Measurements from ENCODE around the gene MISP3.
"Not testable (repeated sequence)": the region's sequence is repeated elsewhere in the genome, so short reads cannot be mapped to it uniquely, and the experiment has no call there.

The MISP3 gene

DNA sequence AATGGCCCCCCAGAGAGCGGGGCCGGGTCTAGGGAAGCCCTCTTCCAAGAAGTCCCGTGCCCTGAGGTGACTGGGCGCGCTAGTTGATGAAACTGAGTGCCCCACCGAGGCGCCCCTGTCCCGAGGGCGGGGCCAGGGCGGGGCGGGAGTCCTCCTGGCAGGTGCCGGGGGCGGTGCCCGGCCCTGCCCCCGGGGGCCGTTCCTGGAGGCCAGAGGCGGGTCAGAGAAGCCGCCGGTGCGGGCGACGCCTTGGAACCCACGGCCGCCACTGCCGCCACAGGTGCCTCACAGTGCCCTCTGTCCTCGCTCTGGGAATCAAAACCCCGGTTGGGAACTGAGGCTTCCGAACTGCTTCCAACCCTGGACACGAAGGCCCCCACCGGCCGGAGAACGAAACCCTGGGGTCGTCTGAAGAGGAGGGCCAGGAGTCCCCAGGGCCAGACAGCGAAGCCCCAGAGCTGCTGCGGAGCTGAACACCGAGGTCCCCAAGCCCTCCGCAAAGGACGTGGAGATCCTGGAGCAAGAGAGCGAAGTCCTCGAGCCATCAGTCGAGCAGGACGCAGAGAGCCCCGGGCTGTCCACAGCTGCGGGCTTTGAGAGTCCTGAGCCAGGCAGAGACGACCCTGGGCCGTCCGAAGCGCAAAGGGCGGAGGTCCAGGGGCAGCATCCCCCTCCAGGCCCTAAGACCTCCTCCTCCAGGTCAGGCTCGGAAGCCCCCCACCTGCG is at the start of gene MISP3:
Gene MISP3, plus strand, starts transcription at position 252 of the 726 bp plus-strand sequence. CDS start 524 bp downstream, outside the sequence.
- no peak for DNase-seq

GRCh38 chr19:14023404-14024235 is 49.0 kb upstream of the MISP3 start:
- peak; percentile 86 to 89 for DNase-seq

GRCh38 chr19:14026652-14027192 is 45.9 kb upstream of the MISP3 start:
- not testable (repeated sequence) for DNase-seq

DNA sequence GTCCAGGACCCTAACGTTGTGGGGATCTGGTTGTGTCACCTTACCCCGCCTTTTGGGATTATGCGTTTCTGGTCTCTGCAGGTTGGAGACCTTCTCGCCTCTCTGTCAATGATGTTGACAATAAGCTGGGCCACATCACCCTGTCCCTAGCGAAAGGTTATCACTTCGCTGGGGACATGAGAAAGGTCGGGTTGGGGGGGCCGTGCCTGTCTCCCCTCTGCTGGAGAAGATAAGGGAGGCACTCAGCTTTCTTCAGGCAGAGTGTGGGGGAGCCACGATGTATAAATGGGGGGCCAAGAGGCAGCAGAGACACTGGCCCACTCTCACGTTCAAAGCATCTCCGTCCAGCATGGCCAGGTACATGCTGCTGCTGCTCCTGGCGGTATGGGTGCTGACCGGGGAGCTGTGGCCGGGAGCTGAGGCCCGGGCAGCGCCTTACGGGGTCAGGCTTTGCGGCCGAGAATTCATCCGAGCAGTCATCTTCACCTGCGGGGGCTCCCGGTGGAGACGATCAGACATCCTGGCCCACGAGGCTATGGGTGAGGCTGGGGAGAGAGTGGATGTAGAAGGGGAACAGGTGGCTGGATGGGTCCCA is 44.6 kb upstream of the MISP3 start, which contains the start of gene RLN3:
Gene RLN3, plus strand, starts transcription at position 293 of the 595 bp plus-strand sequence. Its CDS starts 57 bp downstream, at position 350.
- no peak for DNase-seq

- DNase-seq, result no peak
Measured at GRCh38 chr19:14028901-14029300, 43.7 kb upstream of the MISP3 start.

DNA sequence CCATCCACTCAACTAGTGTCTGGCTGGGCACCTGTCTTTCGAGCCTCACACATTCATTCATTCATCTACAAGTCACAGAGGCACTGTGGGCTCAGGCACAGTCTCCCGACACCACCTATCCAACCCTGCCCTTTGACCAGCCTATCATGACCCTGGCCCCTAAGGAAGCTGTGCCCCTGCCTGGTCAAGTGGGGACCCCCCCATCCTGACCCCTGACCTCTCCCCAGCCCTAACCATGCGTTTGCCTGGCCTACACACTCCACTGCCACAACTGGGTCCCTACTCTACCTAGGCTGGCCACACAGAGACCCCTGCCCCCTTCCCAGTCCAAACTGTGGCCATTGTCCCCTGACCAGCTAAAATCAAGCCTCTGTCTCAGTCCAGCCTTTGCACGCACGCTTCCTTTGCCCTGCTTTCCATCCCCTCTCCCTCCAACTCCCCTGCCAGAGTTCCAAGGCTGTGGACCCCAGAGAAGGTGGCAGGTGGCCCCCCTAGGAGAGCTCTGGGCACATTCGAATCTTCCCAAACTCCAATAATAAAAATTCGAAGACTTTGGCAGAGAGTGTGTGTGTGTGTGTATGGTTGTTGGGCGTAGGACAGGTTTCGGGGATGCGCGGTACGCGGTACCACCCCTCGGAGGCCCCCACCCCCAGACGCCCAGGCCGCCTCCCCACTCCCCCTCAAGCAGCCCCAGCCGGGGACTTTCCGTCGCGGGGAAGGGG is 41.4 kb upstream of the MISP3 start:
- DNase-seq, result no peak

DNA sequence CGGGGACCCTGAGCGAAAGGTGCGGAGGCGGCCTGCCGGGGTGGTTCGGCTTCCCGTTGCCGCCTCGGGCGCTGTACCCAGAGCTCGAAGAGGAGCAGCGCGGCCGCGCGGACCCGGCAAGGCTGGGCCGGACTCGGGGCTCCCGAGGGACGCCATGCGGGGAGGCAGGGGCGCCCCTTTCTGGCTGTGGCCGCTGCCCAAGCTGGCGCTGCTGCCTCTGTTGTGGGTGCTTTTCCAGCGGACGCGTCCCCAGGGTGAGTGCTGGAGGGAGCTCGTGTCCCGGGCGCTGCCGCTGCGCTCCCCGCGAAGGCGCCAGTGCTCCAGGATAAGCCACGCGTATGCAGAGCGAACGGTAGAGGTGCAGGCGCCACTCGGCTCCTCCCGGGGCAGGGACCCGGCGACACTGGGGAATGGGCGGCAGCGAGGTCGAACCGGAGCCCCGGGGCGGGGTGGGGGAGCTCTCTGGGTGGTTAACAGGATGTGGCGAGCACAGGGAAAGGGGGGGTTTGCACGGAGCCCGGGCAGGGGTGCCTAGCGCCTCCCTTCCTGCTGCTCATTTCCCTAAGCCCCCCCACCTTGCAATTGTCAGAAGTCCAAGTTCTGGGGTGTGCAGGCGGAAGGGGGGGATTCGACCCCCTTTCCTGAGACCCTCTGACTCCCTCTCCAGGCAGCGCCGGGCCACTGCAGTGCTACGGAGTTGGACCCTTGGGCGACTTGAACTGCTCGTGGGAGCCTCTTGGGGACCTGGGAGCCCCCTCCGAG is 40.7 kb upstream of the MISP3 start, which contains the start of gene IL27RA:
Gene IL27RA, plus strand, starts transcription at position 44 of the 762 bp plus-strand sequence. Its CDS starts 111 bp downstream, at position 155.
- peak; percentile 93 to 95 for DNase-seq

- no peak for DNase-seq
Measured at GRCh38 chr19:14033946-14034345, 38.6 kb upstream of the MISP3 start.

DNA sequence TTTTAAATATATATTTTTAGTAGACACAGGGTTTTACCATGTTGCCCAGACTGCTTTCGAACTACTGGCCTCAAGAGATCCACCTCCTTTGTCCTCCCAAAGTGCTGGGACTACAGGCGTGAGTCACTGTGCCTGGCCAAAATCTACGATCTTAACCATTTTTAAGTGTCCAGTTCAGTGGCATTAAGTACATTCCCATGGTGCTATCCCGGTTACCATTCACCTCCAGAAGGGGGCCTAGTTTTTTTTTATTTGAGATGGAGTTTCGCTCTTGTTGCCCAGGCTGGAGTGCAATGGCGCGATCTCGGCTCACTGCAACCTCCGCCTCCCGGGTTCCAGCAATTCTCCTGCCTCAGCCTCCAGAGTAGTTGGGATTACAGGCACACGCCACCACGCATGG is 37.4 kb upstream of the MISP3 start:
- not testable (repeated sequence) for DNase-seq

- no peak for DNase-seq
Measured at GRCh38 chr19:14035706-14036105, 36.9 kb upstream of the MISP3 start.

- DNase-seq, result no peak
Measured at GRCh38 chr19:14039181-14039580, 33.4 kb upstream of the MISP3 start.

DNA sequence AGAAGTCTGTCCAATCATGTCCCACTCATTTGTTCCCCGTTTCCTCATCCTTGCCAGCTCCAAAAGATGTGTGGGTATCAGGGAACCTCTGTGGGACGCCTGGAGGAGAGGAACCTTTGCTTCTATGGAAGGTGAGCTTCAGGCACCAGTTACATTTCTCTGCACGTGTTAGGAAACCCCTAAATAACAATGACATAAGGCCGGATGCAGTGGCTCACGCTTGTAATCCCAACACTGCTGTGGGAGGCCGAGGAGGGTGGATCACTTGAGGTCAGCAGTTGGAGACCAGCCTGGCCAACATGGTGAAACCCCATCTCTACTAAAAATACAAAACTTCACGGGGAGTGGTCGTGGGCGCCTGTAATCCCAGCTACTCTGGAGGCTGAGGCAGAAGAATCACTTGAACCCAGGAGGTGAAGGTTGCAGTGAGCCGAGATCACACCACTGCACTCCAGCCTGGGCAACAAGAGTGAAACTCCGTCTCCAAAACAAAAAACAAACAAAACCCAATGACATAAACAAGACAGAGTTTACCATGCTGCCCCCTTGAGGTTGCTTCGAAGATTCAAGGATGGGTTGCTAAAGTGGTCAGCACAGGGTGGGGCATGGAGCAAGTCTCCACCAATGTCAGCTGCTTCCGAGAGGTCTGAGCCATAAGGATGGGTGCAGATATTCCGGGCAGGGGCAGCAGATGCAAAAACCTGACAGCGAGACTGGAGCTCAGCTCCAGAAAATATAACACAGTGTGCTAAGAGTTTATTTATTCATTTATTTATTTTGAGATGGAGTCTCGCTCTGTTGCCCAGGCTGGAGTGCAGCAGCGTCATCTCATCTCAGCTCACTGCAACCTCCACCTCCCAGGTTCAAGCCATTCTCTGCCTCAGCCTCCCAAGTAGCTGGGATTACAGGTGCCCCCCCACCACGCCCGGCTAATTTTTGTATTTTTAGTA is 29.7 kb upstream of the MISP3 start:
- DNase-seq, result peak; percentile 47 to 56

DNA sequence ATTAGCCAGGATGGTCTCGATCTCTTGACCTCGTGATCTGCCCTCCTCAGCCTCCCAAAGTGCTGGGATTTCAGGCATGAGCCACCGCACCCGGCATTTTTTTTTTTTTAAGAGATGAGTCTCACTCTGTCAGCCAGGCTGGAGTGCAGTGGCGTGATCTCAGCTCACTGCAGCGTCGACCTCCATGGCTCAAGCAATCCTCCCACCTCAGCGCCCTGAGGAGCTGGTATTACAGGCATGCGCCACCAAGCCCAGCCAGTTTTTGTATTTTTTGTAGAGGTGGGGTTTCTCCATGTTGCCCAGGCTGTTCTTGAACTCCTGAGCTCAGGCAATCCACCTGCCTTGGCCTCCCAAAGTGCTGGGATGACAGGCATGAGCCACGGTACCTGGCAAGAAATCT is 24.7 kb upstream of the MISP3 start:
- not testable (repeated sequence) for DNase-seq

DNA sequence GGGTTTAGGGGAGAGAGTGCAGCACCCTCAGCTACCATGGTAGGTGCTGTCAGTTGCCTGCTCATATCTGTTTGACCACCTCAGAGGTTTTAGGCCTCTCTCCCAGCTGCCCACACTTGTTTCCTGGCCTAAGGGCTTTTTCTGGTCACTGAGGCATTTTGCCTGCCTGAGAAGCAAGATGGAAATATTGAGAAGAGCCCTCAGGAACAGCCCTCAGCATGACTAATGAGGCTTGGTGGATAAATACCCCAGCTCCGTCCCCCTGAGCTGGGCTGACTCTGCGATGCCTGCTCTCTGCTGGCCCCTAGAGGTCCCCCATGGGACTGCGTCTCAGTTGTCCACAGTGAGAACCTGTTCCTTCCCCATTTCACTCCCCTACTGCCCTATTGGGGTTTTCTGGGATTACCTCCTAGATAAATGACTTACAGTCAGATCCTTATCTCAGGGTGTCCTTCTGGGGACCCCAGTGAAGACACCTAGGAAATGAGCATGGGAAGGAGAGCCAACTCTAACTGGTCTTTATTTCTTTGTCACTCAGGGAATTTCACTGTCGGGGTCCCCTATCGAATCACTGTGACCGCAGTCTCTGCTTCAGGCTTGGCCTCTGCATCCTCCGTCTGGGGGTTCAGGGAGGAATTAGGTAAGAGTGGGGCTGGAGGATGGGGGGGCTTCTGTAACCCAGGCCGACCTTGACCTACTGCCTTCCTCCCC is 24.0 kb upstream of the MISP3 start:
- DNase-seq, result peak; percentile 57 to 78

GRCh38 chr19:14050512-14050911 is 22.1 kb upstream of the MISP3 start:
- DNase-seq, result no peak

- DNase-seq, result not testable (repeated sequence)
Measured at GRCh38 chr19:14050961-14051360, 21.6 kb upstream of the MISP3 start.

DNA sequence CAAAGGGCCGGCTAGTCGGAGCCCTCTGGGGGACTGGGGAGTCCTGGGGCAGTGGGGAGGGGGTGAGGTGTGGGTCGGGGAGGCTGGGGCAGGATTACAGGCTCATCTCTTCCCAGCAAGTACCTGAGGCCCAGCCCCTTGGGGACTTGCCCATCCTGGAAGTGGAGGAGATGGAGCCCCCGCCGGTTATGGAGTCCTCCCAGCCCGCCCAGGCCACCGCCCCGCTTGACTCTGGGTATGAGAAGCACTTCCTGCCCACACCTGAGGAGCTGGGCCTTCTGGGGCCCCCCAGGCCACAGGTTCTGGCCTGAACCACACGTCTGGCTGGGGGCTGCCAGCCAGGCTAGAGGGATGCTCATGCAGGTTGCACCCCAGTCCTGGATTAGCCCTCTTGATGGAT is 20.6 kb upstream of the MISP3 start:
- DNase-seq, result no peak

- no peak for DNase-seq
Measured at GRCh38 chr19:14052470-14052869, 20.1 kb upstream of the MISP3 start.

GRCh38 chr19:14053032-14053431 is 19.6 kb upstream of the MISP3 start:
- DNase-seq, result no peak

- no peak for DNase-seq
Measured at GRCh38 chr19:14053500-14053899, 19.1 kb upstream of the MISP3 start.

All from Kasumi-1 (cell line).